ENCODE results near the gene PLEKHJ1. TPM values are rescaled to one million over a fixed set of nuclear protein-coding genes. Genes with fewer than 3 reads are reported as not detected.

PLEKHJ1 gene
- total RNA-seq, 2 donors from 2014 or later, result 26.3 to 46.2 TPM

DNA sequence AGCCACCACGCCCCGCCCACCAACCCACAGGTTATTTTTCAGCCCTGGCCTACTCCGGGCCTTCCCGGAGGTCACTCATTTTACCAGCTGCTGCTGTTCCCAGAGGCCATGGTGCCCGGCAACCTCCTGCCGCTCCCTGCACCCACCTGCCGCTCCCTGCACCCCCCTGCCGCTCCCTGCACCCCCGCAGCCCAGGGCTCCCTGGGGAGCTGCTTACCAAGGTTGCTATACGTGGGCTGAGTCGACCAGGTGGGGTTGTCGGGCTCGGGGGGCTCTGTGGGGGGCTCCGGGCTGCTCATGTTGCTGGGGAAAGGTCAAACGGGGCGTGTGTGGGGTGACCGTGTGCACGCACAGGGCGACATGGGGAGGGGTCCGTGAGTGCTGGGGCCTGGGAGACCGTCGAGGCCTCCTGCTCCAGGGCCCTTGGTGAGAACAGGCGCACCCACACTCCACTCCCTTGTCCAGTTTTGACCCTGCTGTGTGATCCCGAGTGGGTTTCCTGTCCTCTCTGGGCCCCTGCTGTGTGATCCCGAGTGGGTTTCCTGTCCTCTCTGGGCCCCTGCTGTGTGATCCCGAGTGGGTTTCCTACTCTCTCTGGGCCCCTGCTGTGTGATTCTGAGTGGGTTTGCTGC, 44.6 kb upstream of the PLEKHJ1 start:
- no peaks in the 10 kb centered on the region for H3K27me3 ChIP-seq (replicated peaks; ENCODE audit: insufficient read depth)
- no peaks in the 10 kb centered on the region for H3K9me3 ChIP-seq
- ATAC-seq (ENCODE audit: insufficient number of reproducible peaks, low FRiP score, low read depth) (no peak), DNase-seq (ENCODE audit: low spot score) (no peak)
- no peaks in the 10 kb centered on the region for H3K36me3 ChIP-seq
- no peak overlapping the region for H3K4me3 ChIP-seq
- TF ChIP-seq, protein P1, sequence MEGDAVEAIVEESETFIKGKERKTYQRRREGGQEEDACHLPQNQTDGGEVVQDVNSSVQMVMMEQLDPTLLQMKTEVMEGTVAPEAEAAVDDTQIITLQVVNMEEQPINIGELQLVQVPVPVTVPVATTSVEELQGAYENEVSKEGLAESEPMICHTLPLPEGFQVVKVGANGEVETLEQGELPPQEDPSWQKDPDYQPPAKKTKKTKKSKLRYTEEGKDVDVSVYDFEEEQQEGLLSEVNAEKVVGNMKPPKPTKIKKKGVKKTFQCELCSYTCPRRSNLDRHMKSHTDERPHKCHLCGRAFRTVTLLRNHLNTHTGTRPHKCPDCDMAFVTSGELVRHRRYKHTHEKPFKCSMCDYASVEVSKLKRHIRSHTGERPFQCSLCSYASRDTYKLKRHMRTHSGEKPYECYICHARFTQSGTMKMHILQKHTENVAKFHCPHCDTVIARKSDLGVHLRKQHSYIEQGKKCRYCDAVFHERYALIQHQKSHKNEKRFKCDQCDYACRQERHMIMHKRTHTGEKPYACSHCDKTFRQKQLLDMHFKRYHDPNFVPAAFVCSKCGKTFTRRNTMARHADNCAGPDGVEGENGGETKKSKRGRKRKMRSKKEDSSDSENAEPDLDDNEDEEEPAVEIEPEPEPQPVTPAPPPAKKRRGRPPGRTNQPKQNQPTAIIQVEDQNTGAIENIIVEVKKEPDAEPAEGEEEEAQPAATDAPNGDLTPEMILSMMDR (IDR thresholded peaks at IDR 0.05), result no peak
- H3K4me1 ChIP-seq (ENCODE audit: control insufficient read depth in 1 of 2, low read depth in 2 of 2), result peaks cover 0 to 15% of the 10 kb centered on the region in 2 donors
- no peak overlapping the region for H3K27ac ChIP-seq

DNA sequence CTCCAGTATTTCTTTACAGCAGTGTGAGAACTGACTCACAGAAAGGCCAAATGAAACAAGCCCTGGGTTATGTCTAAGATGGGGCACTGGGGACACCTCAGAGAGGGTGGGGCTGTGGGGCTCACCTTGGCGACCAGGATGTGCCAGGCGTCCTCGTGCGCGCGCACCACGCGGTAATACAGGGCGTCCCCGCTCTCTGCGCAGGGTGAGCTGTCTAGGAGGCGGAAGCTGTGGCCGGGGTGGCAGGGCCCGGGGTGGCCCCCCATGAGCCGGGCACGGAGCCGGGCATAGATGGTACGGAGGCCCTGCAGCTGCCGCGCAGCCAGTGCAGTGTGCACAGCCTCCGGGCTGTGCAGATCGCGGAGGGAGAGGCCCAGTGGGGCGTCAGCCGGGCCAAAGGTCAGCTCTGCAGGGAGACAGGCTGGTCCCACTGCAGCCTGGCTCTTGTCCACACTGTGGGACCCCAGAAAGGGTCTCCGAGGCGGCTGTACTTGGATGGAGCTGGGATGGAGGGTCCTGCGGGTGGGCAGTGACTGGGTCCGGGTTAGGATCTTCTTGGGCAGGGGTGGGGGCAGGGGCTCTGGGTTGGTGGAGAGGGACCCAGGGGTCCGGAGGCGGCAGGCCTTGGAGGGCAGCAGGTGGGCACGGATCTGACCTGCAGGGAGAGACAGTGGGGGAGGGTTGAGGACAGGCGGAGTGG, 42.5 kb upstream of the PLEKHJ1 start:
- TF ChIP-seq, protein P1 (IDR thresholded peaks at IDR 0.05), result no peak

DNA sequence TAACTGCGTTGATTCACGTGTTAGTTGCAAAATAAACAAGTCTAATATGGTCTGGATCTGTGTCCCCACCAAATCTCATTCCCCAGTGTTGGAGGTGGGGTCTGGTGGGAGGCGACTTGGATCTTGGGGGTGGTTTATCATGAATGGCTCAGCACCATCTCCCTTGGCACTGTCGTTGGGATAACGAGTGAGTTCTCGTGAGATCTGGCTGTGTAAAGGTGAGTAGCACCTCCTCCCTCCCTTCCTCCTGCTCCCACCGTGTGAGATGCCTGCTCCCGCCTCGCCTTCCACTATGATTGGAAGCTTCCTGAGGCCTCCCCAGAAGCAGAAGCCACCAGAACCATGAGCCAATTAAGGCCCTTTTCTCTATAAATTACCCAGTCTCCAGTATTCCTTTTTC, 41.0 kb upstream of the PLEKHJ1 start:
- H3K9me3 ChIP-seq, result no peaks in the 10 kb centered on the region
- ATAC-seq (ENCODE audit: insufficient number of reproducible peaks, low FRiP score, low read depth) (no peak), DNase-seq (ENCODE audit: low spot score) (no peak)
- no peak overlapping the region for H3K27ac ChIP-seq
- H3K27me3 ChIP-seq (replicated peaks; ENCODE audit: insufficient read depth), result no peaks in the 10 kb centered on the region
- H3K4me1 ChIP-seq (ENCODE audit: control insufficient read depth in 1 of 2, low read depth in 2 of 2), result peaks cover 19 to 44% of the 10 kb centered on the region in 2 donors
- H3K36me3 ChIP-seq, result peaks cover 11% of the 10 kb centered on the region
- no peak overlapping the region for H3K4me3 ChIP-seq
- TF ChIP-seq, protein P1 (IDR thresholded peaks at IDR 0.05), result no peak

More for the DNA sequence above, 42.5 kb upstream of the PLEKHJ1 start:
- Histone ChIP-seq H3K27me3 (replicated peaks; ENCODE audit: insufficient read depth) (no peaks in the 10 kb centered on the region), H3K36me3 (no peaks in the 10 kb centered on the region), H3K4me1 (ENCODE audit: control insufficient read depth in 1 of 2, low read depth in 2 of 2) (peaks cover 5 to 35% of the 10 kb centered on the region in 2 donors), H3K9me3 (no peaks in the 10 kb centered on the region), H3K27ac (no peak overlapping the region), H3K4me3 (no peak overlapping the region)
- DNase-seq (ENCODE audit: low spot score), result no peak
- no peak for ATAC-seq (ENCODE audit: insufficient number of reproducible peaks, low FRiP score, low read depth)

DNA sequence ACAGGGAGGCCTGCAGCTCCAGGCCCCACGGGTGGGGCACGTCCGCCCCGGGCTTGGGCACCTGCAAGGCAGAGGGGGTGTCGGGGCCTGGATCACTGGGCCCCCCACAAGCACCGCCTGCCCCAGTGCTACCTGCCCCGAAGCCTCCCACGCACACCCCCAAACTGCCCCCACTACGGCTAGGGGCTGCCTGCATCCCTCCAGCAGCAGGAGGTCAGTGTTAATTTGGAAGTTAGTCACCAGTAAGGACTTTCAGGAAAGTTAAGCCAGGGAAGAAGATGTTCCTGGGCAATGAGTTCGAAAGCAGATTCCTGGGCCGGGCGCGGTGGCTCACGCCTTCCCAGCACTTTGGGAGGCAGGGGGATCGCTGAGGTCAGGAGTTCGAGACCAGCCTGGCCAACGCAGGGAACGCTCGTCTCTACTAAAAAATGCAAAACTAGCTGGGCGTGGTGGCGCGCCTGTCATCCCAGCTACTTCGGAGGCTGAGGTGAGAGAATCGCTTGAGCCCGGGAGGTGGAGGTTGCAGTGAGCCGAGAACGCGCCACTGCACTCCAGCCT, 40.4 kb upstream of the PLEKHJ1 start:
- H3K36me3 ChIP-seq, result peaks cover 17% of the 10 kb centered on the region
- H3K9me3 ChIP-seq, result no peaks in the 10 kb centered on the region
- H3K4me1 ChIP-seq (ENCODE audit: control insufficient read depth in 1 of 2, low read depth in 2 of 2), result peaks cover 25 to 44% of the 10 kb centered on the region in 2 donors
- no peak for ATAC-seq (ENCODE audit: insufficient number of reproducible peaks, low FRiP score, low read depth)
- H3K4me3 ChIP-seq, result no peak overlapping the region
- H3K27me3 ChIP-seq (replicated peaks; ENCODE audit: insufficient read depth), result no peaks in the 10 kb centered on the region
- TF ChIP-seq, protein P1 (IDR thresholded peaks at IDR 0.05), result no peak
- no peak for DNase-seq (ENCODE audit: low spot score)
- no peak overlapping the region for H3K27ac ChIP-seq
